ENCODE results near the gene ZNF185.
"Not testable (repeated sequence)": the region's sequence is repeated elsewhere in the genome, so short reads cannot be mapped to it uniquely, and the experiment has no call there.

ZNF185 gene

DNA sequence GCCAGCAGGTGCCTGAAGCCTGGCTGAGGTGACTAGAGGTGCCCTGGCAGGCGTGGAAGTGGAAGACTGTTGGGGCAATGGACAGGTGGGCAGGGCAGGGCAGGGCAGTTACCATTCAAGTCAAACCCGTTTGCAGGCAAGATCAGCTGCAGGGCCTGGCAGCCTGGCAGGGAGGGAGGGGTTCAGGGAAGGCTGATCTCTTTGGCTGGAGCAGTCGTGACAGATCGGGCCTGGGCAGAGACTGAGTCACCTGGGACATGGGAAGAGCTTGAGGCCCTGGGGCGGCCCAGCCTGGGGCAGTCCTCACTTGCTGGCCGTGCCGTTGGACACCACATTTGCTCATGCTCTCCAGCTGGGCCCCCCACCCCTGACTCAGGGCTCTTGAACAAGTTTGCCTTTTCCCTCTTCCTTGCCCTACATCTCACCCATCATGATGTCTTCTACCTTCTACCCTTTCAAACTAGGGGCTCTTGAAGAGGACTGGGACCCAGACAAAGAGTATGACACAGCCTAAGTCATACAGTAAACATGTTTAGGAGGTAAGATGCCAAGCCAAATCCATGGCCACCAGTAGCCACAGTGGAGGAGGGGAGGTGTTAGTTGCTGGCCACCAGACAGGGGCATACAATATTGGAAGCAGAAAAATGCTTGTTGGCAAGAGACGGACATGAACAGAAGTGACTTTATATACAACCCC is 2.0 kb upstream of the ZNF185 start:
- DNase-seq (ENCODE audit: low read depth in 2 of 2) = no peak

DNA sequence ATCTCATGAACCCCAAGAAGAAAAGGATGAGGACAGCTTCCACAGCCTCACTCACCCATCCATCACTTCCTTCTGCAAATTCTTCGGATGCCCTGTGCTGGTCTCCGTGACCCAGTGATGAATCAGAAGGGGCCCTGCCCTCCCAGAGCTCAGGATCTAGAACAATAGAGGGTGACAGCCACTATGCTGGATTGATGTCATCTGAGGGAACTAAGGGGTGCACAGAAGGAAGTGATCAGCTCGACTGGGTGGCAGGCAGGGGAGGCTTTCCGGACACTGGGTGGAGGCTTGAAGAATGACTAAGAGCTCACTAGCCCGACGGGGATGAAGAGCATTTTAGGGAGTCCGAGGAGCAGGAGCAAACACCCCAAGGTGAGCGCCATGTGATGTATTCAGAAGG is 1.4 kb upstream of the ZNF185 start:
- no peak for DNase-seq (ENCODE audit: low read depth in 2 of 2)

DNA sequence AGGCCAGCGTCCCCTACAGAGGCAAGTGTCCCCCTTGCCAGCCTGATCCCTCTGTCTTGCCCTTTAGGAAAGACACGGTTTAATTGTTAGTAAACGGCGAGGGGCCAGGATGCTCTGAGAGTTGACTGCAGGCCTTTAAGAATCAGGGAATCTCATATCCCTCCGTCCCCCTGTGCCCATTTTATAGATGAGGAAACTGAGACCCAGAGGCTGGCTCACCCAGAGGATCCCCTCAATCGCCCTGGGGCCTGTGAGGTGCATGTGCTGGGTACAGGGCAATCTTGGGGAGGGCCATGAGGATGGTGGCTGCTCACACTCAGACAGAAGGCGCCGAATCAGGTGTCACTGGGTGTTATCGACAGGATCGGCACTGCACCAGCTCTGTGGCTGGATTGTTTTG is 575 bp downstream of the ZNF185 start:
- DNase-seq (ENCODE audit: low read depth in 2 of 2) = no peak

DNA sequence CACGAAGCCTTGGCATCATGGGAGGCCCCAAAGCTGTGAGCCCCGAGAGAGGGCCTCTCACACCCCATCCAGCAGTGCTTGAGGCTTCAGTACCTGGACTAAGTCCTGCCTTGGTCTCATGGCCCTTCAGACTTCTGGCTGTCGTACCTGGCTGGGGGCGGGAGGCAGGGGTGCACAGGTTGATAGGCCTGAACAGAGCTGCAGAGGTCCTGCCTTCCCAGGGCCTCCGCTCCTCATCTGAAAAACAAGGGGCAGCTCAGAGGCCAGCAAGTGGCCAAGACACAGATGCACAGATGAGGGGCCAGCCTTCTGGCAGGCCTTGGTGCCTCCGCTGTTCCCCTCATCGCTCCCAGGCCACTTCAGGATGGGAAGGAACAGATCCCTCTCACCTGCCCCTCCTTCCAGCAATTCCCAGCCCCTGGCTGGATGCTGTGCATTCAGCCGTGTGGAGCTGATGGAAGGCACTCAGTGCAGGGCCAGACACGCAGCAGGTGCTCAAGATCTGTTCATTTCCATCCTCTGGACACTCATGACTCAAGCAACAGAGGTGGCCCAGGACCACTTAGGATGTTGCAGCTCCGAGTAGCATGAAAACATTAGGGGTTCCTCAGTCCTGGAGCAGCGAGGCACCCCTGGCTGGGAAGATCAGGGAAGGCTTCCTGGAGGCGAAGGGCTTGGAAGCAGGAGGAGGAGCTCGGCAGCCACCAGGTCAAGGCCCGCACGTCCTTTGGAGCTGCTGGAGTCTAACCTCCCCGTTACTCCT is 1.4 kb downstream of the ZNF185 start:
- DNase-seq (ENCODE audit: low read depth in 2 of 2) = no peak

DNA sequence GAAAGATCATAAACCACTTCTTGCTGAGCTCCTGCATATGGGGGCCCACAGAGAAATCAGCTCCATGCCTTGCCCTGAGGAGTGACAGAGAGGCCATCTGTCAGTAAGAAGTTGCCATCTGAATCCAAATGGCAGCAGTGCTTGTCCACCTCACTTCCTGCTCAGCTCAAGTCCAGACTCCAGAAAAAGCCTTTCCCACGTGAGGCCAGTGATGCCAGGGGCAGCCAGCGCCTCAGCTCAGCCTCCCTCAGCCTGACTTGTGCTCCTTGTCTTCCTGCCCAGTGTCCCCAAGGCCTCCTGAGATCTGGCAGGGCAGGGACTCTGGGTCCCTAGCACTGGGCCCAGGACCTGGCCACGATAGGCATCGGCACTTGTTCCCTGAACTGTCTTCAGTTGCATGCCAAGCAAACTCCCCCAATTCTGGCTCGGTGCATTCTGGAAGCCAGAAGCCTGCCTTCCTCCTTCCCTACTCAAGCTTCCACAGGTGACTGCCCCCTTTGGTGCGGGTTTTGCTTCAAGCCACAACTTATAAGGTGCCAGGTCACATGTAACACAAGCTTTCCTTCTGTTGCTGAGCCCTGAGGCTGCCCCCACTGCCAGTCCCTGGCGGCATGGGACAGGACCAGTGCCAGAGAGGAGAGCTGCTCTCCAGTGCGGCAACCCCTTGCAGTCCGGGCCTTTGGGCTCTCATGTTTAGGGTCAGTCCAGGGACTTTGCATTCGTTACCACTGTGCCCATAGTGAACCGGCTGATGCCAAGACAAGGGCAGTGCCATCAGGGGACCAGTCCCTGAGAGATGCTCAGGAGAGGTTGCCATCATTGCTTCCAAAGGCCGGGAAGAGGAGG is 2.2 kb downstream of the ZNF185 start:
- DNase-seq (ENCODE audit: low read depth in 2 of 2) = no peak

DNA sequence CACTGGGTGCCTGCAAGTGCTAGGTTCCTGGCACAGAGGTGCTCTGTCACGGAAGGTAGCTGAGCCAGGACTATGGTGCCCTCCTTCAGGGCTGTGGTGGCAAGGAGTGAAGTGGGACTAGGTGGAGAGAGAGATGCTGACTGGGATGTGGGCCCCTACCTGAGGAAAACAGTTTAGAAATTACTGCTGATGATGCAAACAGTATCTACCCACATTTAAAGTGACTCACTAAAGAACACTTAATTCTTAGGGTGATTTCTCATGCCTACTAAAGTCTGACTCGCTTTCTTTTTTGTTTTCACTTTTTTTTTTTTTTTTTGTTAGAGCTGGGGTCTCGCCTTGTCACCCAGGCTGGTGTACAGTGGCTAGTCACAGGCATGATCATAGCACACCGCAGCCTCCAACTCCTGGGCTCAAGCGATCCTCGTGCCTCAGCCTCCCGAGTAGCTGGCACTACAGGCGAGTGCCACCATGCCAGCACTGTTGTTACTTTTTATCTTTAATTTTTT is 3.1 kb downstream of the ZNF185 start:
- no peak for DNase-seq (ENCODE audit: low read depth in 2 of 2)

DNA sequence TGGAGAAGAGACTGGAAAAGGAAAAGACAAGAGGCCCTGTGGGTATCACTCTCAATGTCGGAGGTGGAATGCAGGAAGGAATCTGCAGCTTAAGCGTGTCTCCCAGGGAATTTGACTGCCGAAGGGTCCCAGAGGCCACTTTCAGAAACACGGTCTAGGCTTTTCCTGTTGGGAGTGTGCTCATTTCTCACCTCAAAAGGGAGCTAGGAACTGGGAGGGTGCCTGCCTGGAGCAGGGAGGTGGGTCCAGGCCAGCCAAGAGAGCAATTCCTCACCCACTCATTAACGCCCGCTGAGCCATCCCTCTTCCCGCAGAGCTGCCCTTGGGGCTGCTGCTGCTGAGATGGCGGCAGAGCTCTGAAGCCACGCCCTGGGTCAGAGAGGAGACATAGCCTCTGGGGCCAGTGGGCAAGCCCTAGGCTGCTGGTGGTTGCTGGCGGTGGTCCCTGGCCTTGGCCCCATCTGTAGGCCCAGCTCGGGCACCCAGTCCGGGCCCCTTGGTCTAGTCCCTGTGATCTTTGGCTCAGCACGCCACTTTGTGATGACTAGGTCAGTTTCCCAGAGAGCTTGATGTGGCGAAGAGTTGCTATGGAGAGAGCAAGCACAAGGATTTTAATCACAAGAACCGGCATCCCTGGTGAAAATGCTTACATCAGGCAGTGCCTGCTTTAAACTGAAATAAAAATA is 4.1 kb downstream of the ZNF185 start:
- no peak for DNase-seq (ENCODE audit: low read depth in 2 of 2)

DNA sequence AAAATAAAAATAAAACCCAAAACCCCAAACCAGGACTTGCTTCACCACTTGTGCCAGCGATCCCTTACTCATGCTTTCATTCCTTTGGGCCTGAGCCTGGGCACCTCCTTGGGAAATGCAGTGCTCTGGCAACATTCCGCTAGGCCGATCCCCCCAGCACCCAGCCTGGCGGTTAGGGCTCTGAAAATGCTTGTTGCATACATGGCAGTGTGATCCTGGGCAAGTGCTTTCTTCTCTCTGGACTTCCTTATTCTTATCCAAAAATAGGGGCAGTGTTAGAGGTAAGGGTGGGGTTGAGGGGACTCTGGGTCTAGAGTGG is 4.6 kb downstream of the ZNF185 start:
- DNase-seq (ENCODE audit: low read depth in 2 of 2) = no peak

DNA sequence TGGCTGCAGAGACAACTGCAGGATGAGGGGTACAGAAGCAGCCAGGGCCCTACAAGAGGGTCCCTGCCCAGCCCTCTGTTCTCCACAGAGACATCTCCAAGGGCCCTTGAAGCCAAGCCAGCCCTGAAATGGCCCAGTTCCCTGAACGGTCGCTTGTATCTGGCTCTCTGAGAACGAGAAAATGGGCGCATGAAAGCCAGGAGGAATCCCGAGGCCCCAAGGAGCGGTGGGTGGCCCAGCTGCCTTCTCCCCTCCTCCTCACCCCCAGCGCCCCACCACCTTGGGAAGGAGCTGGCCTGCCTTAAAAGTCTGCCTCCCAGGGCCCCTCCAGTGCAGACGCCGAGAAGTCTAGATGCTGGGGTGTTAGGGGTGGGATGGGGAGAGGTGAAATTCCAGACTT is 5.7 kb downstream of the ZNF185 start:
- DNase-seq (ENCODE audit: low read depth in 2 of 2) = no peak

DNA sequence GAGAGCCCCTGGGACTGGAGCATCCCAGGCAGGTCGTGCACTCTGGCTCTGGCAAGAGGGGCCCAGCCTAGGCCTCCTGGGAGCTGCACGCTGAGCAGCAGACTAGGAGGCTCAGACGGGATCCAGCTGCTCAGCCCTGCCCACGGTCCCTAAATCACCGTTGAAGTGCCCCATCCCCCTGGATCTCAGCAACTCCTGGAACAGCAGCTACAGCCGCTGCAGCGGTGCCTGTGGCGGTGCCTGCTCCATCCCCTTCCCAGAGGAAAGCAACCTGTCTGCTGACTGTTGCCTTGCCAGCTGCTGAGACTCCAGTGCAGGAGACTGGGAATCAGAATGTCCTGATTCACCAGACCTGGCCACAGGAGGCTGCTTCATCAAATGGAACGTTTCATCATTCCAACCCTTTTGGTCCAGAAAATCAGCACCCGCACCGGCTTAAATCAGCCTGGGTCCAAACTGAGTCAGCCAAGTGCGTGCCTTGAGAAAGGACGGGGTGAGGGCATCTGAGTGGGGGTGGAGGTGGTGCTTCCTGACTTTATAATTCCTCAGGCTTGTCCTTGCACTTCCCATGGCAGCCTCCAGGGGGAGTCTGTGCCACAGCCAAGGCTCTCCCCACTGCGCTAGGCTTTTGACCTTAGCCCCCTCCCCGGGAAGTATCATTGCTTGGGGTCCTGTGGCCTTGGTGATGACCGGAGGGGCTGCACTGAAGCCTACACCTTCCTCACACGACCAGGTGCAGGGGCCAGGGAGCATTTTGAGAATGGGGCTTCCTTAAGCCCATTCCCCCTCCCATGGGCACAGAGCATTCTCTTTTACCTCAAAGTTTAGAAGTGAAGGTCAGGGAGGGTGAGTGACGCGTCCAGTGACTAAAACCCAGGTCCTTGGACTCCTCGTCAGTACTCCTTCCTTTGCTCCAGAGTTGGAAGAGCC is 6.5 kb downstream of the ZNF185 start:
- no peak for DNase-seq (ENCODE audit: low read depth in 2 of 2)

DNA sequence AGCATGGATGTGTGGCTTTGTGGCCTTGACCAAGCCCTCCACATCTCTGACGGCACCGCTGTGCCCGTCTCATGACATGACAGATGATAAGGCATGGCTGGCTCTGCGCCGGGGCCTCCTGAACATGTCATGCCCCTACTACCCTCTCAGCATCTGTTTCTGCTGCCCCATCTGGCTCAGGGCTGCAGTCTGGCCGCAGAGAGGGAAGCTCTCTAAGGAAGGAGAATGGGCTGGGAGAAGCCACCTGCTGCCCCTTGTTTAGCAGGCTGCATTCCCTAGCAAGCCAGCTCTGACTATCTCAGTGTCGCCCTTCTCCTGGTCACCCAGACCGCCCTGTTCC is 7.2 kb downstream of the ZNF185 start:
- DNase-seq (ENCODE audit: low read depth in 2 of 2) = no peak

DNA sequence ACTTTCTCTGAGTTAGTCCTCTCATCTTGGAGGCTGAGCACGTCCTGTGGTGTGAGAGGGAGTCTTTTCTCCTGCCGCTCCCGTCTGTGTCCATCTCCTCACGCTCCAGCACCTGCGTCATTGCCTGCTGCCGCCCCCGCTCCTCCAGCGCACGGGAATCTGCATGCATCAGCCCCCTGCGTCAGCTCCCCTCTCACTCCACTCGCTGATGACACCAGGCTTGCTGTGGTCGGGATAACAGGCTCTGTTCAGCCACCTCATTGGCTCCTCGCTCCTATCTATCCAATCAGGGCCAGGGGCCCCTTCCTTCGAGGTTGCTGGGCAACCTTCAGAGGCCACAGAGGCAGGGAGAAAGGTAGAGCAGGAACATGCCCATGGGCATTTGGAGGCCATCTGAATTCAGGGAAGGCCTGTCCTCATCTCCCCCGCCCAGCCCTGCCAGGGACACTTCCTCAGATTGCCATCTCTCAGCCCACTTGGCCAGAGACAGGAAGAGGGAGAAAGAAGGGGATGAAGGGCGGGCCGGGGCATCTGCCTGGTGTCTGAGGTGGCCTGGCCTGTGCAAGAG is 9.3 kb downstream of the ZNF185 start:
- DNase-seq (ENCODE audit: low read depth in 2 of 2) = no peak

DNA sequence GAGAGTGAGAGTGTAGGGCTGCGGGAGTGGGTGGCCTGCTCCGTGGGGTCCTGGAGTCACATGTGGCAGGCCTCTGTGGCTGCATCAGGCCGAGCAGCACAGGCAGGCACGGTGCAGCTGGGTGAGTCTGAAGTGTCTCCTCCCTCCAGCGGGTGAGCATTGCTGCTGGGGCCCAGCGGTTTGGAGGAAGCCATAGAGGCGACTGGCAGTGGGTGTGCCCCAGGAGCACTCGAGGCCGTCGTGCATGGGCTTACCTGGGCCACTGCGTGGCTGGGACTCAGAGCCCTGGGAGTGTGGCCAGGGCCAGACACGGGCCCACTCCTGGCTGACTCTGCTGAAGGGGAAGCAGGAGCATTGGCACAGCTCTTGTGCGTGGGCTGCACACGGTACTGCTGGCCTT is 10.6 kb downstream of the ZNF185 start:
- DNase-seq (ENCODE audit: low read depth in 2 of 2) = no peak

DNA sequence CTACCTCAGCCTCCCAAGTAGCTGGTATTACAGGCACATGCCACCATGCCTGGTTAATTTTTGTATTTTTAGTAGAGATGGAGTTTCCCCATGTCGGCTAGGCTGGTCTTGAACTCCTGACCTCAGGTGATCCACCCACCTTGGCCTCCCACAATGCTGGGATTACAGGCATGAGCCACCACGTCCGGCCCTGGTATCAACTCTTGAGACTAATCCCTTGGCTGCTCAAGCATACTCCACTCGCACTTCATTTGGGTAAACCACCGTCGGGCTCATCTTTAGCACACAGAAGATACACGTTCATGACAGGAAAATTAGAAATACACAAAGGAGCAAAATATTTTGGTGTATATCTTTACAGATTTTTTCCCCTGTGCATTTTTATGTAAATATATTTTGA is 12.2 kb downstream of the ZNF185 start:
- DNase-seq (ENCODE audit: low read depth in 2 of 2) = not testable (repeated sequence)

DNA sequence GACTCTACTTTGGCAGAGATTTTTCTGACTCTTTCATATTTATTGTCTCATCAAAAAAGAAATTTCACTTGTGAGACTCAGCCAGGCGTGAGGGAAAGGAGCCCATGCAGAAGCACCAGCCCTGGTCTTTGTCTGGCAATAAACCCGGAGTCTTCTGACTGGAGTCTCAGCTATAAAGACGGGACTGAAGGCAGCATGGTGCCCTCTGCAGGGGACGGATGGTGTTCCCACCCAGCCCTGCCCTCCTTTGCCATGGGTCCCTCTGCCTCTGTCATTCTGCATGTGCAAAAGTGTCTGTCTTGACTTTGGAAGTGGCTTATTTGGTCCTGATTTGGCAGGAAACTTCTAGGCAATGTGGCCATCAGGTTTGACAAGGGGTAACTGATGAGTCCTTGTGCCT is 14.2 kb downstream of the ZNF185 start:
- DNase-seq (ENCODE audit: low read depth in 2 of 2) = no peak

DNA sequence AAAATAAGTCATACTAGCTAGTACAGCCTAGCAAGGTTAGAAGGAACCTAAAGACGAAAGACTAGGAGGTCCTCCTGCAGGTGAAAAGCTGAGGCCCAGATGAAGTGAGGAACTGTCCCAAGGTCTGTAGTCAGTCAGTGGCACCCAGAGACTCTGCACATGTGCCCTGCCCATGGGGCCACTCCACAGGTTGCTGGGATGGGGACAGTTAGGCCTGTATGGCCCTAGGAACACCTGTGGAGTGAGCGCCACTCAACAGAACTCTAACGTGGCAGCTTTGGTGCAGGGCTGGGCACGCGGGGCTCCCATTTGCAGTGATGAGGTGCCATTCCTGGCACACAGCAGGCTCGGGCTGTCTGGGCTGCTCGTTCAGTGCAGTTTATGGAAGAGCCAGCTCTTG is 14.8 kb downstream of the ZNF185 start:
- DNase-seq (ENCODE audit: low read depth in 2 of 2) = no peak

DNA sequence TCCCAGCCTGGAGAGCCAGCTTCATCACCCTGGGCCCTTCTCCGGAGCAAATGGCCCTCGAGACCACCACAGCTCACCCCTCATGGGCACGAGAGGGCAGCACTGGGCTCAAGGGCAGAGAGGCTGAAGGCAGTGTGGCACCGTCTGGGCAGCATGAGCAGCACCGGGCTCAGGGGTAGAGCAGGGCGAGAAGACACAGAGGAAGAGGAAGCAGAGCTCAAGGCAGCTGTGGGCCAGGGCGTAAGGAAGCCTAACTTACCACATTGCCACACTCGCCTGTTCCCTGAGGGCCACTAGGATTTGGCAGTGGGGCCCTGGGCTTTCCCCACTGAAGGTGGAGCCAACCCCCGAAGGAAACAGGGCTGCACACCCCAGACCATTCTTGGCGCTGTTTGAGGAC is 15.5 kb downstream of the ZNF185 start:
- no peak for DNase-seq (ENCODE audit: low read depth in 2 of 2)

DNA sequence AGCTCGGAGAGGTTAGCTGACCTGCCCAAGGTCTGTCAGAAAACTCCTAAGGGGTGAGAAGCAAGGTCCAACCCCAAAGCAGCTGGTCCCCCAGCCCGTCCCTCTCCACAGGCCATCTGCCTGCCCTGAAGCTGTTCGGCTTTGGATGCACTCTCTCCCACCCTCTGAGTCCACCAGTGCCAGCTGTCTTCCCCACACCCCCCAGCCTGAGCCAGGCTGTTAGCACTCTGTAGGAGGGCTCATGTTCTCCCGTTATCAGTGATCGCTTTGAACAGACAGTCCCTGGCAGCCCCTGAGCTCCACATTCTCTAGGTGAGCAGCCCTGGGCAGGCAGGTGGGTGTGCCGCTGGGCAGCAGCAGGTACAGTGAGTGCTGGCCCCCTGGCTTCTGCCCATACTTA is 16.0 kb downstream of the ZNF185 start:
- no peak for DNase-seq (ENCODE audit: low read depth in 2 of 2)

DNA sequence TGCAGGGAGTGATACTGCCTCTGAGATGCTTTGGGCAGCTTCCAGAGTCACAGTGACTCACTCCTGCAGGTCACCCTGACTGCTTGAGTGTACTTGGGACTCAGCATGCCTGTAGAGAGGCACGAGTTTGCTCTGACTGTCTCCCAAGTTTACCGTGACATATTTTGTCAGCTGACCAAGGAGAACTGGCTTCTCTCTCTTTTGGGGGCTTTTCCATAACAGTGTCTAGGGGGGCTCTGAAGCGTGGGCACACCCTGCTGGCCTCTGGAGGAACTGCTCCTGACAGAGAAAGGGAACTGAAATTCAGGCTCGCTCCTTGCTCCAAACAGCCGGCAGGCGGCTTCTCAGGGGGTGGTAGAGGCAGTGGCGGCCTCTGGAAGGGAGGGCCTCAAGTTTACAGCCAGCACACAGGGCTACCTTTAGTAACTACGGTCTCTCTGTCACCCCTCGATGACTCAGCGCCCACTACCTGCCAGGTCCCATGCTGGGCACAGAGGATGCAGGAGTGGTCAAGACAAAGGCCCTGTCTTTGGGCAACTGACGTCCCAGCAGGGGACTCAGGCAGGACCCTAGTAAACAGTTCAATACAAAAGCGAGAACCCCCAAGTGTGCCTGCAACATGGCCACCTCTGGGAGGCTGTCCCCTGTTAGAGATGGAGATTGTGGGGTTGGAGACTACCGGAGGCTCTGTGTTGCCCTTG is 17.8 kb downstream of the ZNF185 start:
- DNase-seq (ENCODE audit: low read depth in 2 of 2) = no peak

Measured in stimulated activated CD8-positive, alpha-beta memory T cell treated with anti-CD3 and anti-CD28 coated beads, Interleukin-7, amount 100 ng/mL, for 1 hour (primary cell).